B cell (primary cell): ENCODE results near the gene ITIH1. TPM values are rescaled to one million over a fixed set of nuclear protein-coding genes. Genes with fewer than 3 reads are reported as not detected.

ENCODE experiments used
- ATAC-seq: fragments of 200-7000 bp; cut with Tn5 transposase; one replicate; pipeline ENCODE4 v1.10.0; 2021; ENCODE audit warnings: low read depth, mild to moderate bottlenecking, moderate number of reproducible peaks, moderate library complexity
- CTCF ChIA-PET: fragments of 350-600 bp; sonication (Branson Sonifier 250); formaldehyde crosslinking; loops from one replicate; lab custom pipeline; 2021; ENCODE audit warnings: antibody characterized with exemption, inconsistent platforms; lab: Charles Lee
- POLR2A ChIA-PET: fragments of 350-600 bp; sonication (Branson Sonifier 250); formaldehyde crosslinking; loops from one replicate; lab custom pipeline; 2021; ENCODE audit warnings: antibody characterized with exemption; lab: Charles Lee
- DNase-seq: peaks from one replicate; pipeline ENCODE4 v3.0.0; 2013
- H2AFZ ChIP-seq: 2 replicates; pipeline ENCODE4 v1.6.1; 2012; ENCODE audit warnings: mild to moderate bottlenecking, low read depth, low read length; ENCODE audit not compliant: insufficient read depth, poor library complexity, severe bottlenecking
- H3K27ac ChIP-seq, 2 donors: 1 replicate in 1 of 2; 2 replicates in 1 of 2; pipeline ENCODE4 v1.5.1; 2012 to 2013; ENCODE audit warnings: low read length in 2 of 2, mild to moderate bottlenecking in 2 of 2, moderate library complexity in 1 of 2
- H3K27me3 ChIP-seq, 4 experiments: fragments of 200-600 bp in 1 of 4; sonication (generic) in 1 of 4; replicated peaks in 1 of 4; 1 replicate in 2 of 4; 2 replicates in 2 of 4; pipeline versions ENCODE4 v1.6.1 to v1.7.0; 2013 to 2016; ENCODE audit warnings: low read length in 3 of 4, mild to moderate bottlenecking in 2 of 4, mixed read lengths in 1 of 4, moderate library complexity in 1 of 4; ENCODE audit not compliant: insufficient read depth in 4 of 4, control insufficient read depth in 3 of 4; ENCODE audit errors: control extremely low read depth in 1 of 4
- H3K36me3 ChIP-seq, 2 experiments: replicated peaks in 1 of 2; 1 replicate in 1 of 2; 2 replicates in 1 of 2; pipeline versions ENCODE4 v1.6.1 to v1.7.1; 2013; ENCODE audit warnings: low read length in 1 of 2; ENCODE audit not compliant: insufficient read depth in 2 of 2, control insufficient read depth in 1 of 2; ENCODE audit errors: control extremely low read depth in 1 of 2, extremely low read depth in 1 of 2
- H3K4me1 ChIP-seq, 2 donors: fragments of 200-600 bp in 1 of 2; sonication (generic) in 1 of 2; 1 replicate in 1 of 2; 2 replicates in 1 of 2; pipeline versions ENCODE4 v1.5.1 to v1.6.1; 2013 to 2017; ENCODE audit warnings: low read length in 2 of 2; ENCODE audit not compliant: control insufficient read depth in 2 of 2, insufficient read depth in 2 of 2
- H3K4me2 ChIP-seq: replicated peaks from 2 replicates; pipeline ENCODE3; 2012; ENCODE audit warnings: mild to moderate bottlenecking, low read depth, low read length; ENCODE audit not compliant: poor library complexity, severe bottlenecking
- H3K4me3 ChIP-seq, 5 experiments: fragments of 200-600 bp in 1 of 5; sonication (generic) in 1 of 5; 1 replicate in 3 of 5; 2 replicates in 2 of 5; pipeline versions ENCODE4 v1.5.1 to v1.7.0; 2011 to 2016; ENCODE audit warnings: low read length in 4 of 5, mild to moderate bottlenecking in 4 of 5, low read depth in 2 of 5, control low read depth in 1 of 5, moderate library complexity in 1 of 5; ENCODE audit not compliant: insufficient read depth in 1 of 5; ENCODE audit errors: control extremely low read depth in 1 of 5, extremely low read depth in 1 of 5
- H3K79me2 ChIP-seq: fragments of 200-600 bp; sonication (generic); one replicate; pipeline ENCODE4 v1.6.0; 2016; ENCODE audit warnings: low read length; ENCODE audit not compliant: control insufficient read depth, insufficient read depth
- H3K9ac ChIP-seq: fragments of 200-600 bp; sonication (generic); 2 replicates; pipeline ENCODE4 v1.6.1; 2017; ENCODE audit warnings: mild to moderate bottlenecking, low read length, moderate library complexity
- H3K9me3 ChIP-seq, 3 donors: one replicate each; pipeline versions ENCODE4 v1.6.1 to v1.7.1; 2013; ENCODE audit warnings: low read length in 2 of 3; ENCODE audit not compliant: control insufficient read depth in 2 of 3, insufficient read depth in 1 of 3; ENCODE audit errors: control extremely low read depth in 1 of 3
- H4K20me1 ChIP-seq: 2 replicates; pipeline ENCODE4 v1.6.0; 2012; ENCODE audit warnings: mild to moderate bottlenecking, low read length; ENCODE audit not compliant: insufficient read depth, control insufficient read depth, poor library complexity, severe bottlenecking
- H3K27ac Mint-ChIP-seq: one replicate; pipeline ENCODE4 v1.8.0; 2021; ENCODE audit warnings: mixed read lengths
- H3K27me3 Mint-ChIP-seq: one replicate; pipeline ENCODE4 v1.8.0; 2021; ENCODE audit warnings: mixed read lengths
- H3K4me1 Mint-ChIP-seq: one replicate; pipeline ENCODE4 v1.8.0; 2021; ENCODE audit warnings: mixed read lengths
- H3K4me3 Mint-ChIP-seq: one replicate; pipeline ENCODE4 v1.8.0; 2021; ENCODE audit warnings: mixed read lengths
- H3K9me3 Mint-ChIP-seq: one replicate; pipeline ENCODE4 v1.8.0; 2022; ENCODE audit warnings: mixed read lengths; ENCODE audit not compliant: insufficient read depth
- CTCF ChIP-seq: fragments of 200-600 bp; IDR thresholded peaks from one replicate; pipeline ENCODE4 v1.8.0; 2022; ENCODE audit warnings: antibody characterized with exemption, mild to moderate bottlenecking
- EZH2 ChIP-seq: IDR thresholded peaks from 2 replicates; pipeline ENCODE4 v1.6.1; 2012; ENCODE audit warnings: borderline replicate concordance, low read depth, mild to moderate bottlenecking, moderate library complexity, low read length; ENCODE audit not compliant: insufficient read depth, poor library complexity, severe bottlenecking
- WGBS: methylation state at CpG from one replicate; pipeline ENCODE4 v1.1.5; 2013; ENCODE audit warnings: missing lambda C conversion rate; ENCODE audit not compliant: insufficient coverage; 5-methylcytosine and 5-hydroxymethylcytosine counted together
- intact Hi-C: fragments of 100-400 bp; cut with micrococcal nuclease; formaldehyde crosslinking; loops from one replicate; pipeline ENCODE4 v1.10.0; 2022
- polyA plus RNA-seq: library from polyadenylated mRNA; depleted of rRNA; stranded (reverse); fragments of >200 nt; gene quantifications from 2 replicates; pipeline ENCODE4 v1.2.3, GENCODE V29; 2012
- total RNA-seq, 2 donors: library from RNA; stranded (reverse); fragments of 120-200 nt in 1 of 2; gene quantifications; 1 replicate in 1 of 2; 2 replicates in 1 of 2; pipeline versions ENCODE4 v1.2.3 to v1.2.4, GENCODE V29; 2013 to 2022

ITIH1 gene
- total and polyA plus RNA-seq, 2 donors (not counting 1 experiment from before 2014, with no cell fraction given): 2.0 TPM; not detected in 1

GRCh38 chr3:52795298-52795900, 18.0 kb downstream of the ITIH1 start:
- Histone ChIP-seq H3K79me2 (no peaks in the 10 kb centered on the region), H3K9me3 (no peaks in the 10 kb centered on the region), H3K27ac (no peak overlapping the region), H3K4me2 (no peak overlapping the region), H3K27me3 (no peaks in the 10 kb centered on the region), H3K9ac (no peak overlapping the region), H3K4me3 (no peak overlapping the region), H3K36me3 (no peaks in the 10 kb centered on the region), H4K20me1 (no peaks in the 10 kb centered on the region), H2AFZ (no peak overlapping the region), H3K4me1 (no peaks in the 10 kb centered on the region)
- H3K4me3 Mint-ChIP-seq: no peak overlapping the region
- ATAC-seq (no peak), DNase-seq (no peak)
- WGBS: 78% methylated on average over 9 of the region's 9 CpGs
- TF ChIP-seq EZH2 (no peak), CTCF (no peak)
- H3K27me3 Mint-ChIP-seq: no peaks in the 10 kb centered on the region
- intact Hi-C loops: no loop called here
- no peaks in the 10 kb centered on the region for H3K9me3 Mint-ChIP-seq
- POLR2A ChIA-PET: no interaction called here
- CTCF ChIA-PET: no interaction called here
- H3K27ac Mint-ChIP-seq: no peak overlapping the region
- no peaks in the 10 kb centered on the region for H3K4me1 Mint-ChIP-seq

DNA sequence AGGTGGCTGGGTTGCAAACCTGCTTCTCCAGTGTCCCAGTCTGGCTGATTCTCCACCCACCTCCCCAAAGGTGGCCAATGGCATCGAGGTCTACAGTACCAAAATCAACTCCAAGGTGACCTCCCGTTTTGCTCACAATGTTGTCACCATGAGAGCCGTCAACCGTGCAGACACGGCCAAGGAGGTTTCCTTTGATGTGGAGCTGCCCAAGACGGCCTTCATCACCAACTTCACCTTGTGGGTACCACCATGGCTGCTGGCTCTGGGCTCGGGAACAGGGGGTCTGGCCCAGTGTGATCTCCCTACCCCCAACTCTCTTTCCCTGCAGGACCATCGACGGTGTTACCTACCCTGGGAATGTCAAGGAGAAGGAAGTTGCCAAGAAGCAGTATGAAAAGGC, 19.0 kb downstream of the ITIH1 start:
- Histone ChIP-seq H3K4me1 (no peaks in the 10 kb centered on the region), H3K27me3 (no peaks in the 10 kb centered on the region), H3K4me3 (no peak overlapping the region), H2AFZ (no peak overlapping the region), H3K27ac (no peak overlapping the region), H3K36me3 (no peaks in the 10 kb centered on the region), H3K4me2 (no peak overlapping the region), H3K79me2 (no peaks in the 10 kb centered on the region), H3K9me3 (no peaks in the 10 kb centered on the region), H3K9ac (no peak overlapping the region), H4K20me1 (no peaks in the 10 kb centered on the region)
- ATAC-seq (no peak), DNase-seq (no peak)
- no peaks in the 10 kb centered on the region for H3K27me3 Mint-ChIP-seq
- ChIA-PET CTCF (no interaction called here), POLR2A (no interaction called here)
- 83% methylated on average over 5 of the region's 9 CpGs for WGBS
- no peaks in the 10 kb centered on the region for H3K9me3 Mint-ChIP-seq
- no peak for TF ChIP-seq CTCF
- TF ChIP-seq EZH2: no peak
- no peak overlapping the region for H3K27ac Mint-ChIP-seq
- no peaks in the 10 kb centered on the region for H3K4me1 Mint-ChIP-seq
- intact Hi-C loops: no loop called here
- no peak overlapping the region for H3K4me3 Mint-ChIP-seq
